GM10266 (cell line): Measurements from ENCODE around the gene NDE1.

ENCODE experiments used
- DNase-seq: peaks from one replicate; pipeline ENCODE4 v3.0.0; 2012; ENCODE audit errors: extremely low spot score
- TF ChIP-seq, protein P1 (sequence below): IDR thresholded peaks from 2 replicates; pipeline ENCODE4 v1.5.1; 2012; ENCODE audit warnings: mild to moderate bottlenecking, low read depth; ENCODE audit not compliant: control insufficient read depth, insufficient read depth; ENCODE audit errors: missing control alignments

The NDE1 gene

DNA sequence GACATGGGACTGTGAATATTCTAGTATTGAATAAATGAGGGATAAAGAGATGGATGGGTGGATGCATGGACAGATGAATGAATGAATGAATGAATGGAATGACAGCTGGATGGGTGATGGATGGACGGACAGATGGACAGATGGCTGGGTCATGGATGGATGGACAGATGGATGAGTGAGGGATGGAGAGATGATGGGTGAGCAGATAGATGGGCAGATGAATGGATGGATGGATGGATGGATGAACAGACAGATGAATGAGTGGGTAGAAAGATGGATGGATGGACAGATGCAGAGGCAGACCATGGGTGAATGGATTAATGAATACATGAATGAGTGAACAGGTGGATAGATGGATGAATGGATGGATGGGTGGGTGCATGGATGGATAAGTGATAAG is 110.1 kb downstream of the NDE1 start:
- TF ChIP-seq, protein P1, sequence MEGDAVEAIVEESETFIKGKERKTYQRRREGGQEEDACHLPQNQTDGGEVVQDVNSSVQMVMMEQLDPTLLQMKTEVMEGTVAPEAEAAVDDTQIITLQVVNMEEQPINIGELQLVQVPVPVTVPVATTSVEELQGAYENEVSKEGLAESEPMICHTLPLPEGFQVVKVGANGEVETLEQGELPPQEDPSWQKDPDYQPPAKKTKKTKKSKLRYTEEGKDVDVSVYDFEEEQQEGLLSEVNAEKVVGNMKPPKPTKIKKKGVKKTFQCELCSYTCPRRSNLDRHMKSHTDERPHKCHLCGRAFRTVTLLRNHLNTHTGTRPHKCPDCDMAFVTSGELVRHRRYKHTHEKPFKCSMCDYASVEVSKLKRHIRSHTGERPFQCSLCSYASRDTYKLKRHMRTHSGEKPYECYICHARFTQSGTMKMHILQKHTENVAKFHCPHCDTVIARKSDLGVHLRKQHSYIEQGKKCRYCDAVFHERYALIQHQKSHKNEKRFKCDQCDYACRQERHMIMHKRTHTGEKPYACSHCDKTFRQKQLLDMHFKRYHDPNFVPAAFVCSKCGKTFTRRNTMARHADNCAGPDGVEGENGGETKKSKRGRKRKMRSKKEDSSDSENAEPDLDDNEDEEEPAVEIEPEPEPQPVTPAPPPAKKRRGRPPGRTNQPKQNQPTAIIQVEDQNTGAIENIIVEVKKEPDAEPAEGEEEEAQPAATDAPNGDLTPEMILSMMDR, result no peak
- no peak for DNase-seq

DNA sequence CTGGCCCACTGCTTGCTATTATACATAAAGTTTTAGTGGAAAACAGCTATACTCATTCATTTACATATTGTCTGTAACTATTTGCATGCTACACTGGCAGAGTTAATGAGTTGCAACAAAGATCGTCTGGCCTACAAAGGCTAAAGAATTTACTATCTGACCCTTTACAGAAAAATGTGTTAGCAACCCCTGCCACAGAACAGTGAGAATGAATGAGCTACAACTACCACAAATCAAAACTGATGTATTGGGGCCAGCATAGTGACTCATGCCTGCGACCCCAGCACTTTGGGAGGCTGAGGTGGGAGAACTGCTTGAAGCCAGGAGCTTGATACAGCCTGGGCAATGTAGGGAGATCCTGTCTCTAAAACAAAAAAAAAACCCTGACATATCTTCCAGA is 114.1 kb downstream of the NDE1 start:
- TF ChIP-seq, protein P1, result no peak
- DNase-seq, result no peak

GRCh38 chr16:15765116-15765515 is 115.1 kb downstream of the NDE1 start:
- DNase-seq, result no peak
- TF ChIP-seq, protein P1, result no peak

GRCh38 chr16:15765880-15766279 is 115.8 kb downstream of the NDE1 start:
- peak; percentile 81 for DNase-seq

GRCh38 chr16:15766918-15767317 is 116.9 kb downstream of the NDE1 start:
- TF ChIP-seq, protein P1, result no peak

More at GRCh38 chr16:15765880-15766279, 115.8 kb downstream of the NDE1 start:
- TF ChIP-seq, protein P1, result peak; percentile 80

DNA sequence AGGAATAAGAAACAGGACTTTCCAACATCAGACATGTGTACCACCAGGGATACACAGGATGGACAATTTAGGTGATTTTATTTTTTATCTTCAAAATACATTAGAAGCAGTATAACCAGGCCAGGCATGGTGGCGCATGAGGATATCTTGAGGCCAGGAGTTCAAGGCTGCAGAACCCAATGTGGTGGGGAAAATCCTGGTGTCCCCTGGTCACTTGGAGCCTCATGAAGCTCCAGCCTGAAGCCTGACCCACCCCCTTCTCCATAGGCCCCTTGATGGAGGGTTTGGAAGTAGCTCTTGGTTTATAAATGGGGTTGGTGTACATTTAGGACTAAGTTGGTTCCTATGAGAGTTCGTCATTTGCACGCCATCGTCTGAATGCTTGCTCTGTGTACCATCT is 118.2 kb downstream of the NDE1 start:
- TF ChIP-seq, protein P1, result no peak
- no peak for DNase-seq

More at GRCh38 chr16:15766918-15767317, 116.9 kb downstream of the NDE1 start:
- no peak for DNase-seq

DNA sequence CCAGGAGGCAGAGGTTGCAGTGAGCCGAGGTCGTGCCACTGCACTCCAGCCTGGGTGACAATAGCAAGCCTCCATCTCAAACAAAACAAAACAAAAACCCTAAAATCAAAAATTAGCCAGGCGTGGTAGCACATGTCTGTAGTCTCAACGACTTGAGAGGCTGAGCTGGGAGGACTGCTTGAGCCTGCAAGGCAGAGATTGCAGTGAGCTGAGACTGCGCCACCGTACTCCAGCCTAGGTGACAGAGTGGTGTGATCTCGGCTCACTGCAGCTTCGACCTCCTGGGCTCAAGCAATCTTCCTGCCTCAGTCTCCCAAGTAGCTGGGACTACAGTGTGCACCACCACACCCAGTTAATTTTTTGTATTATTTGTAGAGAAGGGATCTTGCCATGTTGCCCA is 119.2 kb downstream of the NDE1 start:
- TF ChIP-seq, protein P1, result no peak
- DNase-seq, result no peak
